ENCODE measurements around the gene PNPLA7.

DNA sequence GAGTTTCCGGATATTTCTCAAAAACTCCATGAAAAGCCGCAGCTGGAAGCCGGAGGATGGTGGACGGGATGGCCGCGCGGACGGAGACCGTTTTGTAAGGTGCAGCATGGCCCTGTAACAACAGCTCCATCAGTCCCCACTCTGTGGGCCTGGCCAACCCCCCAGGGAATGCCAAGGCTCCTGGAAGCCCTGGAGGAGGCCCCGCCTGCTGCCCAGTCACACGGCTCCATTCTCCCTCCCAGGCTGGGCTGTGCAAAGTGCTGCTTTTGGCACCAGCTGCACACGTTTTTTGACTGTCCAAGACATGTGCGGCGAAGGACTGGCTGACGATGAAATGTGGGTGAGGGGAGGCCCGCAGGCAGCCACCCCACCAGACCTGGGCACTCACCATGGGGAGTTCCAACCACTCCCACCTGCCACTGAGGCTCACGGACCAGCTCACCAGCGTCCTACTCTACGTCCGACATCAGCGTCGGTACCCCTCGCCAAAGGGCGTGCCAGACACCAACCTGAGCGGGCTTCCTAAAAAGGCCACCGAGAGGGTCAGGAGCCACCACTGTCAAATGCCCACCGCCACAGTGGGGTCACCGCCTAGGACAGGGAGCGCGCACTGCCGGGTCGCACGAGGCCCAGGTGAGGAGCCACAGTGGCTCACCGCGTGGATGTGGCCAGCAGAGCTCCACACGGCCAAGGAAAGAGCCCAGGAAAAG is 27.3 kb downstream of the PNPLA7 start:
- TF ChIP-seq, protein P1, sequence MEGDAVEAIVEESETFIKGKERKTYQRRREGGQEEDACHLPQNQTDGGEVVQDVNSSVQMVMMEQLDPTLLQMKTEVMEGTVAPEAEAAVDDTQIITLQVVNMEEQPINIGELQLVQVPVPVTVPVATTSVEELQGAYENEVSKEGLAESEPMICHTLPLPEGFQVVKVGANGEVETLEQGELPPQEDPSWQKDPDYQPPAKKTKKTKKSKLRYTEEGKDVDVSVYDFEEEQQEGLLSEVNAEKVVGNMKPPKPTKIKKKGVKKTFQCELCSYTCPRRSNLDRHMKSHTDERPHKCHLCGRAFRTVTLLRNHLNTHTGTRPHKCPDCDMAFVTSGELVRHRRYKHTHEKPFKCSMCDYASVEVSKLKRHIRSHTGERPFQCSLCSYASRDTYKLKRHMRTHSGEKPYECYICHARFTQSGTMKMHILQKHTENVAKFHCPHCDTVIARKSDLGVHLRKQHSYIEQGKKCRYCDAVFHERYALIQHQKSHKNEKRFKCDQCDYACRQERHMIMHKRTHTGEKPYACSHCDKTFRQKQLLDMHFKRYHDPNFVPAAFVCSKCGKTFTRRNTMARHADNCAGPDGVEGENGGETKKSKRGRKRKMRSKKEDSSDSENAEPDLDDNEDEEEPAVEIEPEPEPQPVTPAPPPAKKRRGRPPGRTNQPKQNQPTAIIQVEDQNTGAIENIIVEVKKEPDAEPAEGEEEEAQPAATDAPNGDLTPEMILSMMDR (IDR thresholded peaks at IDR 0.05), result no peak
- TF ChIP-seq POLR2A (IDR thresholded peaks at IDR 0.05), result no peak
